GM19239 (cell line): ENCODE results near the gene NFYC.

ENCODE experiments used
- DNase-seq: peaks from one replicate; pipeline ENCODE4 v3.0.0; 2011; ENCODE audit warnings: low spot score; ENCODE audit not compliant: insufficient read length
- FAIRE-seq: peaks from 2 replicates; lab custom pipeline; 2011; peaks lifted over from hg19 to GRCh38; lab: Jason Lieb, UNC

Gene NFYC

GRCh38 chr1:40691538-40692428 lies at the start of gene NFYC:
Gene NFYC (plus strand): TSS chr1:40691704. CDS start chr1:40738844, 47,140 bp downstream.
- FAIRE-seq (peak; percentile 98), DNase-seq (peak; percentile 73)

GRCh38 chr1:40645118-40645680 lies 46.3 kb upstream of the NFYC start:
- DNase-seq (no peak), FAIRE-seq (no peak)

GRCh38 chr1:40646315-40646714 lies 45.2 kb upstream of the NFYC start:
- no peak for FAIRE-seq
- no peak for DNase-seq

DNA sequence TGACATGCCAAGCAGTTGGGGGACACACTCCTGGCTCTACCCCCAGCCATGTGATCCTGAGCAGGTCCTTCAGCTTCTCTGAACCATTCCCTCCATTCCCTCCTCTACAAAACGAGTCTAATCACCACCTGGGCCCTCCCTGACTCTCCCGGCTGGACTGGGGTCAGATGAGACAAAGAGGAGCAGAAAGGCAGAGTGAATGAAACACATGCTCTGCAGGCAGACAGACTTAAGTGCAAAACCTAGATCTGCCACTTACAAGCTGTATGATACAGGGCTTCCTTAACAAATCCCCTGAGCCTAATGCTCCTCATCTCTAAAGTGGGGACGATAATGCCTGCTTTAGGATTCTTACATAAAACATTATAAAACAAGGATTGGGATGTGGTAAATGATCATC lies 43.3 kb upstream of the NFYC start:
- DNase-seq (no peak), FAIRE-seq (no peak)

GRCh38 chr1:40648928-40649591 lies 42.4 kb upstream of the NFYC start:
- no peak for FAIRE-seq

DNA sequence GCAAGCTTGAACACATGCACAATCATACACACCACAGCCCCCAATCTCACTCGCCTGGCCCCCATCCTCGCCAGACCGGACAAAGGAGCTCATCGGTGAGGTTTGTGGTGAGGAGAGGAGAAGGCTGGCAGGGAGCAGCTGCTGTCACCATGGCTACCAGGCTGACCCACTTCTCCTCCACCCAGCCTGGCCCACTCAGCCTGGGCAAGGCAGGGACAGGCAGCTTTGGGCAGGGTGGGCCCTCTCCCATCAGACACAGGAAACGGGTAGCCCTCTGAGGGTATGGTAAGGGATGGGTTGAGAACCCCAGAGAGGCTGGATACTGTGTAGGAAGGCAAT lies 41.9 kb upstream of the NFYC start:
- DNase-seq: no peak
- FAIRE-seq: no peak

More at GRCh38 chr1:40648928-40649591, 42.4 kb upstream of the NFYC start:
- no peak for DNase-seq

DNA sequence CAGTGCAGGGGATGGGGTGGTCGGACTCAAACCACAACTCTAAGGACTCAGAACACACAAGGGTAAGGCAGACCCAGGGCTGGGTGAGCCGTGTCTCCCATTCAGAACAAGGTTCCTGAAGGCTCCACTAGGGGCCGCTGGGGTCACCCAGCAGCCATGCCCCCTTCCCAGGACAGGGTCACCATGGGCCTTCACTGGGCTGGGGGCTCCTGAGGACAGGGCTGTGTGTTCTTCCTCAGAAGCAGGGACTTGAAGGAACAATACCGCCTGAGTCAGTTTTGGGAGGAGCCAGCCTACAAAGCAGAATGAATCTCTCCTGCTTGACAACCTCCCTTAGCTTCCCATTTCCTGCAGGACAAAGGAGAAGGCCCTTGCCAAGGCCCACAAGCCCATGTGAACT lies 41.4 kb upstream of the NFYC start:
- DNase-seq: no peak
- no peak for FAIRE-seq

GRCh38 chr1:40651138-40651857 lies 40.2 kb upstream of the NFYC start:
- DNase-seq (no peak), FAIRE-seq (no peak)

DNA sequence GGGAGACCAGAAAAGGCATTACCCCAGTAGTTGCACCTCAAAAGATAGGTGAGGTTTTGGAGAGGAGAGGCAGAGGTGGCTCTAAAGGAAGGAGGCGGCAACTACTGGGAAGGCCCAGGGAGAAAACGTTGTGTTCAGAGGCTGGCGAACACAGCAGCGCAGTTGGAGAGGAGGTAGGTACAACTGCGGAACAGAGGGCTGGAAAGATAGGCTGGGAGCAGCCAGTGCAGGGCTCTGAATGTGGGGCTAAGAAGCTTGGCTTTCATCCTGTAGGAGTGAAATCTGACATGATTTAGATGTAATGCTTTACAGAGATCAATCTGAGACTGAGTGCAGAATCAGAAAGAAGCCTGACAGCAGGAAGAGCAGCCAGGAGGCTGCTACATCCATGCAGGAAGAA lies 39.0 kb upstream of the NFYC start:
- no peak for DNase-seq
- no peak for FAIRE-seq

DNA sequence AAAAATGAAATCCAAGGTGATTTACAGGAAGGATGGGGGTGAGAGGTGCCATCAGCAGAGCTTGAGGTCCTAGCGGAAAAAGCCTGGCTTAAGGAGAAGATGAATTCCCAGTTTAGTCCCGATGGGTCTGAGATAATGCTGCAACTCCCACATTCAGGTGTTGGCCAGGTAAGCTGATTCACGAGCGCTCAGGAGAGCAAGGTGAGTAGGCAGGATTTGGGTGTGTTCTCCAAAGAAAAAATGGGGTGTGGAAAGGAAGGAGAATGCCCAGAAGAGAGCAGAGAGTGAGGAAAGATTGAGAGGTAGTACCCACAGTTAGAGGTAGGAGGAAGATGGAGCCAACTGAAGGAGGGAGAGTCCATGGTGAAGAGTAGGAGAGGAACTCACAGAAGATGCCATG lies 38.5 kb upstream of the NFYC start:
- DNase-seq: no peak
- FAIRE-seq: no peak

DNA sequence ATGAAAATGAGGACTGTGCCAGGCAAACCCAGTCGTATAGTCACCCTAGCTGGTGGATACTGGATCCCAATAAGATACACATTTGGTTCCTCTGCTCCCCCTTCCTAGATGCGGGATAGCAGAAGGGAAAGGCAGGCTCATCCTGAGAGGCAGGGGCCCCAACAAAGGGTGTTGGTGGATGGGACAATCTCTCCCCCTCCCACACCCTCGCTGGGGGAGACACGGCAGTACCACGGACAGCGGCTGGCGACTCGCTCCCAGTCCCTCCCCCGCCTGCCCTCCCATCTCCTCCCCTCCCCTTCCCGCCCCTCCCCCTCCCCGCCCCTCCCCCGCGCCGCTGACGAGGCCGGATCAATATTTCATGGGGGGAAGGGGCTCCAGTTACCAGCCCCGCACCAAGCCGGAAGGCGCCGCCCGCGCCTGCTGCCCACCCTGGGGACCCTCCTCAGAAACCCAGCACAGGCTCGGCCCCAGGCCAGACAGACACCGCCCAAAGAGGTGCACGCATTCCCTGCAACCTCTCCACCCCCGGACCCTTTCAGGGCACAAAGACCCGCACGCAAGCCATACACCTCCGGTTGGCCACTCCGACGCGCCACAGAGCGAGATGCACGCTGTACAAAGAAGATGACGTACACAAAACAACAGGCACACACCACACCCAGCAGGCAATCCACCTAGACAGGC lies 37.5 kb upstream of the NFYC start:
- DNase-seq (no peak), FAIRE-seq (no peak)

GRCh38 chr1:40657046-40657445 lies 34.5 kb upstream of the NFYC start:
- DNase-seq: no peak
- FAIRE-seq: no peak

DNA sequence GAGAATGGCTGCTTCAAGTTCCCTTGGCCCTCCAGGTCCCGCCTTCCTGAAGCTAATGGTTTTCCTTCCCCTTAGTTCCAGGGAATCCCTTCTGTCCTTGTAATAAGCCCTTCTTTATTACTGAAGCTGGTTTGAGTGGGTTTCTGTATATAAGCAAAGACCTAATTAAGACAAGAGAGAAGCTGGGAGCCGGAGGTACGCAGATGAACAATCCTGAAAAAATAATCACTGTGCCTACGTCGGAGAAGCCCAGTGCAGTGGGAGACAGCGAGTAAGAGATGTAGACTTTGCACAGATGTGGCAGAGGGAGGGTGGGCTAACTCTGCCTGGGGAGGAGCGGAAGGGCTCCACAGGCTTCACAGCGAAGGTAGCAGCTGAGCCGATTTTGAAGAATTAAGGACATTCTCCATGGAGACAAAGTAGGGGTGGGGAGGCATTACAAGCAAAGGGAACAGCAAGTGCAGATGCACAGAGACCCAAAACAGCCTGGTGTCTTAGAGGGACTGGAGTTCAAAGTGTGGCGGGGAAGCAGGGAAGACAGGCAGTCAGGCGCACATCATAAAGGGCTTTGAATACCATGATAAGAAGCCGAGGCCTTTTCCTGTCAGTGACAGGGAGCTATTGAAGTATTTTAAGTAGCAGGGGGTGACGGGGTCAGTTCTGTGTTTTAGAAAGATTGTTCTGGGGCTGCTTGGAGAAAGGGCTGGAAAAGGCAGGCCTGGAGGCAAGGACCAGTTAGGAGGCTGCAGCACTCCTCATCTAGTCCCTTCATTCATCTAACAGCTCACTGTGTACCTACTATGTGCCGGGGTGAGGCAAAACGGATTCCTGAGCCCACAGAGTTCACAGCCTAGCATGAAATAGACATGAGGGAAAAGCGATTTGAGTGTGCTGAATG lies 32.5 kb upstream of the NFYC start:
- DNase-seq (no peak), FAIRE-seq (no peak)

GRCh38 chr1:40659649-40659947 lies 31.9 kb upstream of the NFYC start:
- no peak for DNase-seq
- no peak for FAIRE-seq

- DNase-seq (no peak), FAIRE-seq (no peak)
These were observed 29.8 kb upstream of the NFYC start for GRCh38 chr1:40661678-40662077.

DNA sequence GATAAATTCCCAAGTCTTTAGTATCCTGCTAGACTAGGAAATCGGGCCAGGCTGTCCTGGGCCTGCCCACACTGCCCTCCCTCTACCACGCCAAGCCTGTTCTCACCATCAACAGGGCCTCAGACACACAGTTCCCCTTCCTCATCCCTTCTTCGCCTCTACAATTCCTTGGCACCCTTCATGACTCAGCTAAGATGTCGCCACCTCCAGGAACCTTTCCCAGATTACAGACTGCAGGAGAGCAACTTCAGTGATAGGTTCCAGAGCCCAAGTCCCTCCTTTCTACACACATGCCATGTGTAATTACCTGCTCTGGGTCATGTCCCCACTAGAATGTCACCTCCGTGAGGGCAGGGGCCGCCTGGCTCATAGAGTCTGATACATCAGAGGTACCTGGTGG lies 29.4 kb upstream of the NFYC start:
- FAIRE-seq (no peak), DNase-seq (no peak)

- FAIRE-seq: no peak
- DNase-seq: no peak
These were observed 28.6 kb upstream of the NFYC start for GRCh38 chr1:40662864-40663263.

DNA sequence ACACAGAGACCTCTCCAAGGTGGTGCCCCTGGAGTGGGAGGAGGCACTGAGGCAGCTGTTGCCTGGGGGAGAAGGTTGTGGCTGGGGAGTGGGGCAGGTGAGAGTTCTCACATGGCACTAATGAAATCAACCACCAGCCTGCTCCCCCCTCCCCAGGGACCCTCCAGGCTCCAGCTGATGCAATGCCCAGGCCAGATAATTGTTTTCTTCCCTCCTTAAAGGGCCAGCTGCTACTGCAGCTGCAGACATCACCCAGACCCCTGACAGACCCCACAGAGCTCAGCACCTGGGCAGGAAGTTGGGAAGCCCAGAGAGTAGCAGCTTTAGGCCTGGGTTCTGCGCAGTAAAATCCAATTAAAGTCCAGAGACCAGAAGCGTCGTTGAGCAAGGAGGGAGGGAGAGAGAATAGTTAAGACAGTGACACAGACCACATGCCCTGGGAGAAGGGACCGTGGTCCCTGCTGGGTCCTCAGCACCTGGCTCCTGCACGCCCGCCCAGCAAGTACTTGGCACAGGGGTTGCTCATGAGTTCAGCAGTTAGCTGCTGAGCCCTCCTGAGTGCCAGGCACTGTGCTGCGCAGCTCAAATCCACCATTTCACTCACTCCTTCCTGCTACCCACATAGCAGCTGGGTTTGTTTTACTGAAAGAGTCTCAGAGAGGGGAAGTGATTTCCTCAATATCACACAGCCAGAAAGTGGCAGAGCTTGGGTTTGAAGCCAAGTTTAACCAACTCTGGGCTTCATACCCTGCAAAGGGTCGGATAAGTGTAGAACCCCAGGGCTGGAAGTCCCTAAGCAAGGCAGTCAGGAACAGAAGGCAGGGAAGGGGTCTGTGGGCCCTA lies 28.0 kb upstream of the NFYC start:
- FAIRE-seq (no peak), DNase-seq (no peak)

GRCh38 chr1:40664167-40664537 lies 27.4 kb upstream of the NFYC start:
- FAIRE-seq (no peak), DNase-seq (no peak)
